HepG2 (cell line): ENCODE data around the gene HHIPL1. TPM values are rescaled to one million over a fixed set of nuclear protein-coding genes. Genes with fewer than 3 reads are reported as not detected.

ENCODE experiments used
- ATAC-seq: fragments of 200-7000 bp; cut with Tn5 transposase; 3 replicates; pipeline ENCODE4 v1.9.1; 2020; ENCODE audit warnings: mild to moderate bottlenecking, moderate library complexity
- BruUV-seq: library from RNA; stranded (reverse); fragments of 400-500 nt; replicated peaks from 2 replicates; lab custom pipeline; 2021; lab: Mats Ljungman, UMichigan
- CTCF ChIA-PET: fragments of 300-600 bp; formaldehyde crosslinking; extraction: SDS; loops from one replicate; lab custom pipeline; 2021; ENCODE audit warnings: low total read pairs, inconsistent platforms, low intra/inter-chr PET ratio; lab: Yijun Ruan, JAX
- POLR2A ChIA-PET: fragments of 350-600 bp; sonication (Branson Sonifier 250); formaldehyde crosslinking; loops from one replicate; lab custom pipeline; 2020; ENCODE audit warnings: antibody characterized with exemption, inconsistent platforms; lab: Yijun Ruan, JAX
- DNase-seq: peaks from one replicate; pipeline ENCODE4 v3.0.0-alpha.2; 2015; ENCODE audit warnings: low spot score
- FAIRE-seq: peaks from 3 replicates; lab custom pipeline; 2011; peaks lifted over from hg19 to GRCh38; lab: Jason Lieb, UNC
- H2AFZ ChIP-seq: one replicate; pipeline ENCODE4 v1.6.1; 2011; ENCODE audit warnings: low read length, inconsistent platforms
- H3K27ac ChIP-seq: fragments of 300-600 bp; 3 replicates; pipeline ENCODE4 v1.8.0; 2011; ENCODE audit warnings: mixed run types, mild to moderate bottlenecking, mixed read lengths, low read length, inconsistent platforms; ENCODE audit not compliant: insufficient read depth; ENCODE audit errors: extremely low read length
- H3K27me3 ChIP-seq, 2 experiments: fragments of 200-600 bp in 1 of 2; 2 replicates in 1 of 2; 3 replicates in 1 of 2; pipeline versions ENCODE4 v1.6.0 to v1.8.0; 2011; ENCODE audit warnings: low read length in 2 of 2, mild to moderate bottlenecking in 2 of 2, moderate library complexity in 2 of 2, inconsistent platforms in 1 of 2; ENCODE audit not compliant: insufficient read depth in 2 of 2, control insufficient read depth in 1 of 2
- H3K36me3 ChIP-seq, 2 experiments: fragments of 200-600 bp in 1 of 2; replicated peaks in 1 of 2; 2 replicates in 1 of 2; 3 replicates in 1 of 2; pipeline versions ENCODE4 v1.5.1 to v1.8.0; 2011; ENCODE audit warnings: low read length in 2 of 2, inconsistent platforms in 1 of 2; ENCODE audit not compliant: insufficient read depth in 2 of 2, control insufficient read depth in 1 of 2
- H3K4me1 ChIP-seq: 2 replicates; pipeline ENCODE4 v1.5.1; 2012; ENCODE audit warnings: low read length, inconsistent platforms; ENCODE audit not compliant: insufficient read depth
- H3K4me2 ChIP-seq: 2 replicates; pipeline ENCODE4 v1.6.0; 2011; ENCODE audit warnings: low read depth, low read length, inconsistent platforms
- H3K4me3 ChIP-seq, 3 experiments: fragments of 200-600 bp in 1 of 3; sonication (generic), shearing (Covaris generic) in 1 of 3; replicated peaks in 1 of 3; 2 replicates each; pipeline ENCODE4 v1.5.1; 2011 to 2016; ENCODE audit warnings: low read length in 3 of 3, inconsistent platforms in 2 of 3, low read depth in 2 of 3, mild to moderate bottlenecking in 2 of 3, control low read depth in 1 of 3, mixed read lengths in 1 of 3; ENCODE audit not compliant: insufficient read depth in 1 of 3
- H3K79me2 ChIP-seq: one replicate; pipeline ENCODE4 v1.6.1; 2011; ENCODE audit warnings: low read length, inconsistent platforms; ENCODE audit not compliant: insufficient read depth
- H3K9ac ChIP-seq: 2 replicates; pipeline ENCODE4 v1.6.0; 2011; ENCODE audit warnings: mild to moderate bottlenecking, low read depth, low read length, inconsistent platforms; ENCODE audit not compliant: insufficient read depth
- H3K9me3 ChIP-seq: 2 replicates; pipeline ENCODE4 v1.5.1; 2012; ENCODE audit warnings: mild to moderate bottlenecking, low read length
- H4K20me1 ChIP-seq: 2 replicates; pipeline ENCODE4 v1.6.0; 2011; ENCODE audit warnings: inconsistent platforms, mild to moderate bottlenecking, low read length, moderate library complexity; ENCODE audit not compliant: insufficient read depth
- BRCA1 ChIP-seq: sonication (generic); formaldehyde crosslinking; IDR thresholded peaks from 2 replicates; pipeline ENCODE4 v1.4.0; 2020; ENCODE audit warnings: missing genetic modification reagents
- DMAP1 ChIP-seq: IDR thresholded peaks from 2 replicates; pipeline ENCODE4 v1.6.1; 2016
- GTF3A ChIP-seq: sonication (generic); formaldehyde crosslinking; conservative IDR thresholded peaks from 2 replicates; pipeline ENCODE4 v1.4.0; 2020; ENCODE audit warnings: mild to moderate bottlenecking, missing genetic modification reagents
- HNF4A ChIP-seq: sonication (generic); formaldehyde crosslinking; IDR thresholded peaks from 2 replicates; pipeline ENCODE4 v1.4.0; 2020; ENCODE audit warnings: missing genetic modification reagents
- HNF4G ChIP-seq, 2 experiments: sonication (generic) in 1 of 2; formaldehyde crosslinking in 1 of 2; IDR thresholded peaks; 2 replicates each; pipeline versions ENCODE4 v1.4.0 to v1.6.1; 2011 to 2020; ENCODE audit warnings: borderline replicate concordance in 2 of 2, low read depth in 2 of 2, mild to moderate bottlenecking in 2 of 2, low read length in 1 of 2, missing genetic modification reagents in 1 of 2, moderate library complexity in 1 of 2
- HOXA3 ChIP-seq: sonication (generic); formaldehyde crosslinking; IDR thresholded peaks from 2 replicates; pipeline ENCODE4 v1.5.0; 2020; ENCODE audit warnings: missing genetic modification reagents
- NR2C2 ChIP-seq: sonication (generic); formaldehyde crosslinking; IDR thresholded peaks from 2 replicates; pipeline ENCODE4 v1.4.0; 2020; ENCODE audit warnings: missing genetic modification reagents, mild to moderate bottlenecking, moderate library complexity, borderline replicate concordance
- SP4 ChIP-seq: sonication (generic); formaldehyde crosslinking; IDR thresholded peaks from 2 replicates; pipeline ENCODE4 v1.8.1; 2023; ENCODE audit warnings: mild to moderate bottlenecking, missing genetic modification reagents
- ZBTB38 ChIP-seq: sonication (generic); formaldehyde crosslinking; IDR thresholded peaks from 2 replicates; pipeline ENCODE4 v1.5.1; 2020; ENCODE audit warnings: mild to moderate bottlenecking, missing genetic modification reagents
- ZNF737 ChIP-seq: sonication (generic); formaldehyde crosslinking; IDR thresholded peaks from 2 replicates; pipeline ENCODE4 v1.5.0; 2020; ENCODE audit warnings: missing genetic modification reagents, mild to moderate bottlenecking, borderline replicate concordance
- ZSCAN20 ChIP-seq: sonication (generic); formaldehyde crosslinking; IDR thresholded peaks from 2 replicates; pipeline ENCODE4 v1.4.0; 2020; ENCODE audit warnings: missing genetic modification reagents, mild to moderate bottlenecking, borderline replicate concordance
- WGBS: methylation state at CpG from one replicate; pipeline ENCODE4 v1.1.6; 2017; ENCODE audit warnings: low lambda C conversion rate; 5-methylcytosine and 5-hydroxymethylcytosine counted together
- in situ Hi-C: cut with HindIII; loops from 2 replicates; pipeline ENCODE4 v1.10.0; 2017; ENCODE audit warnings: low pct_unique_long_range_greater_than_20kb; ENCODE audit not compliant: extremely low pct_ligation_motif_present
- intact Hi-C: fragments of 100-400 bp; cut with micrococcal nuclease; formaldehyde crosslinking; loops from one replicate; pipeline ENCODE4 v1.10.0; 2022; ENCODE audit not compliant: unreplicated experiment
- polyA plus RNA-seq, 8 experiments: library from polyadenylated mRNA; depleted of rRNA in 3 of 8; stranded (reverse) in 7 of 8; unstranded in 1 of 8; fragments of >200 nt; fragmentation: Illumina TruSeq in 4 of 8; extraction: Trizol in 4 of 8; gene quantifications; 2 replicates each; pipeline versions ENCODE4 v1.2.1 to v1.2.3, GENCODE V29; 2011 to 2016; ENCODE audit warnings: low read depth in 4 of 8, missing spikeins in 1 of 8, mixed read lengths in 1 of 8; ENCODE audit not compliant: insufficient read depth in 1 of 8
- total RNA-seq, 5 experiments: library from RNA; depleted of rRNA; stranded (reverse); fragments of >200 nt; fragmentation: Illumina TruSeq; extraction: Trizol; gene quantifications; 2 replicates each; pipeline ENCODE4 v1.2.3, GENCODE V29; 2016; ENCODE audit warnings: low read depth in 1 of 5
- TF ChIP-seq, protein P1 (sequence below): sonication (generic); formaldehyde crosslinking; IDR thresholded peaks from 2 replicates; pipeline ENCODE4 v1.4.0; 2020; ENCODE audit warnings: missing genetic modification reagents
- TF ChIP-seq, protein P2 (sequence below): sonication (generic); IDR thresholded peaks from 2 replicates; pipeline ENCODE4 v1.6.1; 2016; ENCODE audit warnings: low read depth, borderline replicate concordance
- TF ChIP-seq, protein P3 (sequence below): sonication (generic); formaldehyde crosslinking; IDR thresholded peaks from 2 replicates; pipeline ENCODE4 v1.4.0; 2020; ENCODE audit warnings: mild to moderate bottlenecking, low read depth, missing genetic modification reagents
- TF ChIP-seq, protein P4 (sequence below): sonication (generic); formaldehyde crosslinking; IDR thresholded peaks from 2 replicates; pipeline ENCODE4 v1.5.1; 2020; ENCODE audit warnings: mild to moderate bottlenecking, missing genetic modification reagents, moderate library complexity
- TF ChIP-seq, protein P5 (sequence below): sonication (generic); formaldehyde crosslinking; IDR thresholded peaks from 2 replicates; pipeline ENCODE4 v1.4.0; 2020; ENCODE audit warnings: missing genetic modification reagents

Gene HHIPL1
- total and polyA plus RNA-seq, 2 of the 13 experiments (the other 11 are each of a cell fraction or from before 2014, with no cell fraction given), result not detected

DNA sequence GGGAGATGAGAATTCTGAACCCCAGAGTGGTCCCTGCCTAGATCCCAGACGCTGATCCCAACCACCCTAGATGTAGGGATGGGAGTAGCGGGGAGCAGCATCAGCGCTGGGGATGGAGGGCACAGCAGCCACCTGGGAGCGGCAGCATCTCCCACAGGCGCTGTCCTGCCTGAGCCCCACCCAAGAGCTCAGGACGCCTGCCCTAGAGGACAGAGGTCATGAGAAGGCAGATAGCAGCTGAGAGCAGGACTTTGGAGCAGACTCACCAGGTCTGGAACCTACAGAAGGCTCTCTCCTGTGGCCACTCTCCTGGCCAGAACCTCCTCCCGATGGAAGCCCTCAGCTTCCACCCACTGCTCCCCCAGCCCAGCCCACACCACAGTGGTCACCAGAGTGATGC, 48.2 kb upstream of the HHIPL1 start:
- Histone ChIP-seq H3K79me2 (peaks cover 98% of the 10 kb centered on the region), H3K36me3 (peaks cover 4 to 12% of the 10 kb centered on the region in 2 experiments; a peak in 3 of 5 replicates), H4K20me1 (peaks cover 52% of the 10 kb centered on the region), H3K27ac (no peak overlapping the region), H3K9ac (no peak overlapping the region), H2AFZ (no peak overlapping the region), H3K27me3 (no peaks in the 10 kb centered on the region), H3K9me3 (no peaks in the 10 kb centered on the region), H3K4me1 (peaks cover 73% of the 10 kb centered on the region), H3K4me2 (peak overlapping the region; percentile 18; the same call in 1 of the 2 replicates), H3K4me3 (no peak overlapping the region)
- intact Hi-C loops (no loop called here), in situ Hi-C loops (no loop called here)
- FAIRE-seq (no peak), ATAC-seq (peak; percentile 17), DNase-seq (no peak)
- ChIA-PET POLR2A (no interaction called here), CTCF (no interaction called here)
- BruUV-seq, result no TSS peak
- 100% methylated on average over 4 of the region's 7 CpGs for WGBS
- TF ChIP-seq, protein P1, sequence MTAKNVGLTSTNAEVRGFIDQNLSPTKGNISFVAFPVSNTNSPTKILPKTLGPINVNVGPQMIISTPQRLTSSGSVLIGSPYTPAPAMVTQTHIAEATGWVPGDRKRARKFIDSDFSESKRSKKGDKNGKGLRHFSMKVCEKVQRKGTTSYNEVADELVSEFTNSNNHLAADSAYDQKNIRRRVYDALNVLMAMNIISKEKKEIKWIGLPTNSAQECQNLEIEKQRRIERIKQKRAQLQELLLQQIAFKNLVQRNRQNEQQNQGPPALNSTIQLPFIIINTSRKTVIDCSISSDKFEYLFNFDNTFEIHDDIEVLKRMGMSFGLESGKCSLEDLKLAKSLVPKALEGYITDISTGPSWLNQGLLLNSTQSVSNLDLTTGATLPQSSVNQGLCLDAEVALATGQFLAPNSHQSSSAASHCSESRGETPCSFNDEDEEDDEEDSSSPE (CRISPR knock-in tag), result no peak
- TF ChIP-seq NR2C2 (CRISPR knock-in tag) (peak; percentile 37; the same call in 1 of the 2 replicates), GTF3A (no peak), DMAP1 (CRISPR knock-in tag) (no peak), ZSCAN20 (CRISPR knock-in tag) (no peak), HNF4G (IDR thresholded peaks at IDR 0.05; ENCODE audit: borderline replicate concordance, low read depth, low read length) (peak; percentile 42; the same call in 1 of the 2 replicates), HNF4G (CRISPR knock-in tag; IDR thresholded peaks at IDR 0.05; ENCODE audit: borderline replicate concordance, low read depth) (no peak), BRCA1 (no peak), ZNF737 (CRISPR knock-in tag) (no peak), HOXA3 (CRISPR knock-in tag) (no peak), SP4 (no peak), ZBTB38 (CRISPR knock-in tag) (peak; percentile 64; the same call in 1 of the 2 replicates), HNF4A (peak; percentile 78)
- TF ChIP-seq, protein P2, sequence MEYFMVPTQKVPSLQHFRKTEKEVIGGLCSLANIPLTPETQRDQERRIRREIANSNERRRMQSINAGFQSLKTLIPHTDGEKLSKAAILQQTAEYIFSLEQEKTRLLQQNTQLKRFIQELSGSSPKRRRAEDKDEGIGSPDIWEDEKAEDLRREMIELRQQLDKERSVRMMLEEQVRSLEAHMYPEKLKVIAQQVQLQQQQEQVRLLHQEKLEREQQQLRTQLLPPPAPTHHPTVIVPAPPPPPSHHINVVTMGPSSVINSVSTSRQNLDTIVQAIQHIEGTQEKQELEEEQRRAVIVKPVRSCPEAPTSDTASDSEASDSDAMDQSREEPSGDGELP, result peak; percentile 62; the same call in 1 of the 2 replicates
- TF ChIP-seq, protein P3, sequence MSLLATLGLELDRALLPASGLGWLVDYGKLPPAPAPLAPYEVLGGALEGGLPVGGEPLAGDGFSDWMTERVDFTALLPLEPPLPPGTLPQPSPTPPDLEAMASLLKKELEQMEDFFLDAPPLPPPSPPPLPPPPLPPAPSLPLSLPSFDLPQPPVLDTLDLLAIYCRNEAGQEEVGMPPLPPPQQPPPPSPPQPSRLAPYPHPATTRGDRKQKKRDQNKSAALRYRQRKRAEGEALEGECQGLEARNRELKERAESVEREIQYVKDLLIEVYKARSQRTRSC (CRISPR knock-in tag), result no peak
- TF ChIP-seq, protein P4, sequence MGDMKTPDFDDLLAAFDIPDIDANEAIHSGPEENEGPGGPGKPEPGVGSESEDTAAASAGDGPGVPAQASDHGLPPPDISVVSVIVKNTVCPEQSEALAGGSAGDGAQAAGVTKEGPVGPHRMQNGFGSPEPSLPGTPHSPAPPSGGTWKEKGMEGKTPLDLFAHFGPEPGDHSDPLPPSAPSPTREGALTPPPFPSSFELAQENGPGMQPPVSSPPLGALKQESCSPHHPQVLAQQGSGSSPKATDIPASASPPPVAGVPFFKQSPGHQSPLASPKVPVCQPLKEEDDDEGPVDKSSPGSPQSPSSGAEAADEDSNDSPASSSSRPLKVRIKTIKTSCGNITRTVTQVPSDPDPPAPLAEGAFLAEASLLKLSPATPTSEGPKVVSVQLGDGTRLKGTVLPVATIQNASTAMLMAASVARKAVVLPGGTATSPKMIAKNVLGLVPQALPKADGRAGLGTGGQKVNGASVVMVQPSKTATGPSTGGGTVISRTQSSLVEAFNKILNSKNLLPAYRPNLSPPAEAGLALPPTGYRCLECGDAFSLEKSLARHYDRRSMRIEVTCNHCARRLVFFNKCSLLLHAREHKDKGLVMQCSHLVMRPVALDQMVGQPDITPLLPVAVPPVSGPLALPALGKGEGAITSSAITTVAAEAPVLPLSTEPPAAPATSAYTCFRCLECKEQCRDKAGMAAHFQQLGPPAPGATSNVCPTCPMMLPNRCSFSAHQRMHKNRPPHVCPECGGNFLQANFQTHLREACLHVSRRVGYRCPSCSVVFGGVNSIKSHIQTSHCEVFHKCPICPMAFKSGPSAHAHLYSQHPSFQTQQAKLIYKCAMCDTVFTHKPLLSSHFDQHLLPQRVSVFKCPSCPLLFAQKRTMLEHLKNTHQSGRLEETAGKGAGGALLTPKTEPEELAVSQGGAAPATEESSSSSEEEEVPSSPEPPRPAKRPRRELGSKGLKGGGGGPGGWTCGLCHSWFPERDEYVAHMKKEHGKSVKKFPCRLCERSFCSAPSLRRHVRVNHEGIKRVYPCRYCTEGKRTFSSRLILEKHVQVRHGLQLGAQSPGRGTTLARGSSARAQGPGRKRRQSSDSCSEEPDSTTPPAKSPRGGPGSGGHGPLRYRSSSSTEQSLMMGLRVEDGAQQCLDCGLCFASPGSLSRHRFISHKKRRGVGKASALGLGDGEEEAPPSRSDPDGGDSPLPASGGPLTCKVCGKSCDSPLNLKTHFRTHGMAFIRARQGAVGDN, result peak; percentile 63
- TF ChIP-seq, protein P5, sequence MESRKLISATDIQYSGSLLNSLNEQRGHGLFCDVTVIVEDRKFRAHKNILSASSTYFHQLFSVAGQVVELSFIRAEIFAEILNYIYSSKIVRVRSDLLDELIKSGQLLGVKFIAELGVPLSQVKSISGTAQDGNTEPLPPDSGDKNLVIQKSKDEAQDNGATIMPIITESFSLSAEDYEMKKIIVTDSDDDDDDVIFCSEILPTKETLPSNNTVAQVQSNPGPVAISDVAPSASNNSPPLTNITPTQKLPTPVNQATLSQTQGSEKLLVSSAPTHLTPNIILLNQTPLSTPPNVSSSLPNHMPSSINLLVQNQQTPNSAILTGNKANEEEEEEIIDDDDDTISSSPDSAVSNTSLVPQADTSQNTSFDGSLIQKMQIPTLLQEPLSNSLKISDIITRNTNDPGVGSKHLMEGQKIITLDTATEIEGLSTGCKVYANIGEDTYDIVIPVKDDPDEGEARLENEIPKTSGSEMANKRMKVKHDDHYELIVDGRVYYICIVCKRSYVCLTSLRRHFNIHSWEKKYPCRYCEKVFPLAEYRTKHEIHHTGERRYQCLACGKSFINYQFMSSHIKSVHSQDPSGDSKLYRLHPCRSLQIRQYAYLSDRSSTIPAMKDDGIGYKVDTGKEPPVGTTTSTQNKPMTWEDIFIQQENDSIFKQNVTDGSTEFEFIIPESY (CRISPR knock-in tag), result peak; percentile 66; the same call in 1 of the 2 replicates
